Spleen (tissue), 11 donors: ENCODE measurements around the gene ARHGEF7. TPM values are rescaled to one million over a fixed set of nuclear protein-coding genes. Genes with fewer than 3 reads are reported as not detected.

Experiments used
- DNase-seq: peaks from one replicate; pipeline ENCODE4 v3.0.0-alpha.2; 2020
- H3K27ac ChIP-seq, 8 donors: fragments of 200-600 bp; sonication (generic) in 7 of 8; 1 replicate in 4 of 8; 2 replicates in 4 of 8; pipeline versions ENCODE4 v1.5.0 to v1.8.0; 2016 to 2021; ENCODE audit warnings: inconsistent platforms in 4 of 8, mild to moderate bottlenecking in 4 of 8, moderate library complexity in 1 of 8
- H3K27me3 ChIP-seq, 7 donors: fragments of 200-600 bp; sonication (generic) in 6 of 7; replicated peaks in 1 of 7; 1 replicate in 4 of 7; 2 replicates in 3 of 7; pipeline versions ENCODE4 v1.5.0 to v1.8.0; 2016 to 2021; ENCODE audit warnings: inconsistent platforms in 3 of 7, mild to moderate bottlenecking in 1 of 7
- H3K36me3 ChIP-seq, 6 donors: fragments of 200-600 bp; sonication (generic) in 5 of 6; 1 replicate in 4 of 6; 2 replicates in 2 of 6; pipeline versions ENCODE4 v1.5.0 to v1.8.0; 2016 to 2021; ENCODE audit warnings: inconsistent platforms in 2 of 6
- H3K4me1 ChIP-seq, 6 donors: fragments of 200-600 bp; sonication (generic) in 5 of 6; 1 replicate in 3 of 6; 2 replicates in 3 of 6; pipeline versions ENCODE4 v1.5.0 to v1.8.0; 2016 to 2021; ENCODE audit warnings: inconsistent platforms in 3 of 6
- H3K4me3 ChIP-seq, 8 donors: fragments of 200-600 bp; sonication (generic) in 7 of 8; 1 replicate in 4 of 8; 2 replicates in 4 of 8; pipeline versions ENCODE4 v1.5.0 to v1.8.0; 2016 to 2021; ENCODE audit warnings: inconsistent platforms in 4 of 8, mild to moderate bottlenecking in 4 of 8, moderate library complexity in 2 of 8
- H3K9me3 ChIP-seq, 8 donors: fragments of 200-600 bp; sonication (generic) in 7 of 8; 1 replicate in 4 of 8; 2 replicates in 4 of 8; pipeline versions ENCODE4 v1.5.0 to v1.8.0; 2016 to 2021; ENCODE audit warnings: inconsistent platforms in 4 of 8
- POLR2A ChIP-seq, 3 donors: fragments of 450-650 bp; IDR thresholded peaks; one replicate each; pipeline ENCODE4 v1.5.1; 2017; ENCODE audit warnings: antibody characterized with exemption in 3 of 3, mild to moderate bottlenecking in 1 of 3
- POLR2AphosphoS5 ChIP-seq, 3 donors: sonication (generic); formaldehyde crosslinking; IDR thresholded peaks; one replicate each; pipeline ENCODE4 v1.5.1; 2017; ENCODE audit warnings: antibody characterized with exemption in 3 of 3
- WGBS, 5 donors: extraction: QIAGEN DNeasy Blood & Tissue Kit in 3 of 5; methylation state at CpG; one replicate each; pipeline versions ENCODE4 v1.1.5 to v1.1.7; 2013 to 2018; 5-methylcytosine and 5-hydroxymethylcytosine counted together
- intact Hi-C: fragments of 100-400 bp; cut with DNase I; formaldehyde crosslinking; loops from one replicate; pipeline ENCODE4 v1.15.0; 2023; ENCODE audit warnings: low total_unique reads
- polyA plus RNA-seq, 3 donors: library from polyadenylated mRNA; stranded (reverse); fragments of 200-250 nt; gene quantifications; one replicate each; pipeline ENCODE4 v1.2.1, GENCODE V29; 2013
- total RNA-seq, 7 donors: library from RNA; depleted of rRNA in 3 of 7; stranded (reverse); fragments of >200 nt in 3 of 7; fragmentation: NEBNext Ultra II Directional in 4 of 7; extraction: Animal tissue kit (Norgen Biotek cat#: 25700) in 4 of 7; gene quantifications; one replicate each; pipeline versions ENCODE4 v1.1.0 to v1.2.1, GENCODE V29; 2016 to 2021
- TF ChIP-seq, protein P1 (sequence below), 11 experiments: fragments of 200-600 bp in 7 of 11; fragments of 450-650 bp in 4 of 11; sonication (generic) in 4 of 11; IDR thresholded peaks in 8 of 11; conservative IDR thresholded peaks in 3 of 11; 1 replicate in 7 of 11; 2 replicates in 4 of 11; pipeline versions ENCODE4 v1.4.0 to v1.8.0; 2016 to 2021; ENCODE audit warnings: antibody characterized with exemption in 11 of 11, inconsistent platforms in 4 of 11, mild to moderate bottlenecking in 1 of 11
- donor health status: healthy with polysubstance abuse.
- donor health status: DM: no; HTN: no; CAD: no; lungs with moderate emphysema.
- donor health status: DM: no; HTN: no; CAD: no.
- donor health status: Bipolar disorder and iron deficiency.
- donor health status: healthy.
- donor health status: DM: no; HTN: no; CAD: no.
- donor health status: DM: yes; HTN: yes; CAD: no.

The ARHGEF7 gene
- total and polyA plus RNA-seq, 10 donors, result 18.0 to 192 (median 114) TPM

DNA sequence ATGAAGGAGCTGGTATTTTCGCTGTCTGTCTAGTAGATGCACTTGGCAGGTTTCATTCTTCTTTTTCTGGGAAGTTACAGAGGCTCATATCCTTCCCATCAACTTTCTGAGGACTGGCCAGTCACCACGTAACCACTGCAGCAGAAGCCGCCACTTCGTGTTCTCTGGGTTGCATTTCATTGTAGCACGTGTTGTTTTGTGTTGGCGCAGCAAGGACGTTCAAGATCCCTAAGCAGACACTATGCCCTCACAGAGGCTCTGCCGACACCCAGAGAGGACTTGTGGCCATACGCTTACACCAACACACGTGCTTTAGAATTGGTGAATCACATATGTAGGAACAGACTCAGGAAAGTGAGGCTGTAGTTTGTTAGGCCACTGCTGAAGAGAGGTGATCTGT, 163.1 kb downstream of the ARHGEF7 start:
- peaks cover 6 to 42% (median 25%) of the 10 kb centered on the region in 6 donors for H3K4me1 ChIP-seq
- H3K4me3 ChIP-seq, result no peak overlapping the region
- WGBS, 5 donors, result 90 to 97% (median 94%) methylated on average over 10 of the region's 10 CpGs
- H3K9me3 ChIP-seq, result no peaks in the 10 kb centered on the region
- intact Hi-C loops, result no loop called here
- no peak for DNase-seq
- H3K27me3 ChIP-seq, result no peaks in the 10 kb centered on the region
- peaks cover 0 to 100% (median 69%) of the 10 kb centered on the region in 6 donors for H3K36me3 ChIP-seq
- H3K27ac ChIP-seq, result peak overlapping the region in 3 of 8 donors; percentile 6 to 43 (median 31)
- TF ChIP-seq POLR2A (IDR thresholded peaks at IDR 0.05), result no peak
- TF ChIP-seq, protein P1, sequence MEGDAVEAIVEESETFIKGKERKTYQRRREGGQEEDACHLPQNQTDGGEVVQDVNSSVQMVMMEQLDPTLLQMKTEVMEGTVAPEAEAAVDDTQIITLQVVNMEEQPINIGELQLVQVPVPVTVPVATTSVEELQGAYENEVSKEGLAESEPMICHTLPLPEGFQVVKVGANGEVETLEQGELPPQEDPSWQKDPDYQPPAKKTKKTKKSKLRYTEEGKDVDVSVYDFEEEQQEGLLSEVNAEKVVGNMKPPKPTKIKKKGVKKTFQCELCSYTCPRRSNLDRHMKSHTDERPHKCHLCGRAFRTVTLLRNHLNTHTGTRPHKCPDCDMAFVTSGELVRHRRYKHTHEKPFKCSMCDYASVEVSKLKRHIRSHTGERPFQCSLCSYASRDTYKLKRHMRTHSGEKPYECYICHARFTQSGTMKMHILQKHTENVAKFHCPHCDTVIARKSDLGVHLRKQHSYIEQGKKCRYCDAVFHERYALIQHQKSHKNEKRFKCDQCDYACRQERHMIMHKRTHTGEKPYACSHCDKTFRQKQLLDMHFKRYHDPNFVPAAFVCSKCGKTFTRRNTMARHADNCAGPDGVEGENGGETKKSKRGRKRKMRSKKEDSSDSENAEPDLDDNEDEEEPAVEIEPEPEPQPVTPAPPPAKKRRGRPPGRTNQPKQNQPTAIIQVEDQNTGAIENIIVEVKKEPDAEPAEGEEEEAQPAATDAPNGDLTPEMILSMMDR (IDR thresholded peaks at IDR 0.05 in 8 of 11, conservative IDR thresholded peaks at IDR 0.05 in 3 of 11), result no peak

GRCh38 chr13:111278743-111279652, 163.9 kb downstream of the ARHGEF7 start:
- 94 to 96% (median 94%) methylated on average over 16 to 17 of the region's 17 CpGs for WGBS, 5 donors
- Histone ChIP-seq H3K36me3 (peaks cover 0 to 100% (median 71%) of the 10 kb centered on the region in 6 donors), H3K27me3 (no peaks in the 10 kb centered on the region), H3K9me3 (no peaks in the 10 kb centered on the region), H3K4me1 (peaks cover 6 to 49% (median 25%) of the 10 kb centered on the region in 6 donors), H3K27ac (peak overlapping the region in 3 of 8 donors; percentile 6 to 43 (median 31)), H3K4me3 (no peak overlapping the region)
- intact Hi-C loops, result no loop called here
- TF ChIP-seq POLR2AphosphoS5 (IDR thresholded peaks at IDR 0.05) (peak in 1 of 3 donors; percentile 31), POLR2A (IDR thresholded peaks at IDR 0.05) (no peak)
- TF ChIP-seq, protein P1 (IDR thresholded peaks at IDR 0.05 in 8 of 11, conservative IDR thresholded peaks at IDR 0.05 in 3 of 11), result no peak
- no peak for DNase-seq

DNA sequence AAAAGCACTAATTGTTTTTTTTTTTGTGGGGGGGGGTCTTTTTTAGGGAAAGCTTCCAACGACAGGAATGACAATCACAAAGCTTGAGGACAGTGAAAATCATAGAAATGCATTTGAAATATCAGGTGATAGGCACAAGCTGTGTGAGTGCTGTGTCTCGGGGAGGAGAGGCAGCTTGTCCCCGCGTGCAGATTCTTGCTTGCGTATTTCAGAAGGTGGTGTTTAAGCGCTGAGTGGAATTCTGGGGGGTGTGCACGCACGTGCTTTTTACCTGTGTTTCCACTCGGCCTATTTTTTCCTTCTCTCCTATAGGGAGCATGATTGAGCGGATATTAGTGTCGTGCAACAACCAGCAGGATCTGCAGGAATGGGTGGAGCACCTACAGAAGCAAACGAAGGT, 165.1 kb downstream of the ARHGEF7 start:
- Histone ChIP-seq H3K27me3 (no peaks in the 10 kb centered on the region), H3K9me3 (no peaks in the 10 kb centered on the region), H3K36me3 (peaks cover 0 to 100% (median 76%) of the 10 kb centered on the region in 6 donors), H3K4me1 (peaks cover 8 to 61% (median 25%) of the 10 kb centered on the region in 6 donors), H3K4me3 (no peak overlapping the region), H3K27ac (peak overlapping the region in 4 of 8 donors; percentile 78 to 88 (median 82))
- DNase-seq, result no peak
- 79 to 87% (median 82%) methylated on average over 12 of the region's 12 CpGs for WGBS, 5 donors
- intact Hi-C loops, result no loop called here
- TF ChIP-seq, protein P1 (IDR thresholded peaks at IDR 0.05 in 8 of 11, conservative IDR thresholded peaks at IDR 0.05 in 3 of 11), result no peak
- TF ChIP-seq POLR2AphosphoS5 (IDR thresholded peaks at IDR 0.05), result peak in 1 of 3 donors; percentile 8
